GM19455 (cell line): Measurements from ENCODE around the gene CXCR6.

Experiments
- ATAC-seq: cut with Tn5 transposase; IDR thresholded peaks from one replicate; pipeline ENCODE4 v1.9.1; 2021; ENCODE audit not compliant: unreplicated experiment

CXCR6 gene

GRCh38 chr3:45943207-45943846 lies at the start of gene CXCR6:
TSS of gene CXCR6 (plus strand) at chr3:45943464. CDS start at chr3:45946482, 3,018 bp downstream.
- ATAC-seq = no peak

DNA sequence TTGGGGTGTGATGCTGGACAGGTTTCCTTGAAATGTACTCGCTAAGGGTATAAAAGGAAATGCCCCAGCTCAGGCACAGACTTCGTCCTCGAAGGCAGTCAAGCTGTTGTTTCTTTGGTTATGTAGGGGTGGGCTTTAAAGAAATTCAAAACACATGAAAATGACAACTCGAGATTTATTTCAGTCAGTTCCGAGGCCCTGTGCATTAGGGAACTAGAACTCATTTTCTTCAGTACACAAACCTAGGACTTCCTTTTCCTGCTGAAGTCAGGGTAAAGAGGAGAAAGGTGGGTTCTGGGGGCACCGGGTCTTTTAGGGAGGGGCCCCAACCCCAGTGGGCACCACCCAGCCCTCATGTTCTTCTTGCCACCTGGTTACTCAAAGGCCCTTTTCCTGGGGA lies 49.2 kb upstream of the CXCR6 start:
- no peak for ATAC-seq

DNA sequence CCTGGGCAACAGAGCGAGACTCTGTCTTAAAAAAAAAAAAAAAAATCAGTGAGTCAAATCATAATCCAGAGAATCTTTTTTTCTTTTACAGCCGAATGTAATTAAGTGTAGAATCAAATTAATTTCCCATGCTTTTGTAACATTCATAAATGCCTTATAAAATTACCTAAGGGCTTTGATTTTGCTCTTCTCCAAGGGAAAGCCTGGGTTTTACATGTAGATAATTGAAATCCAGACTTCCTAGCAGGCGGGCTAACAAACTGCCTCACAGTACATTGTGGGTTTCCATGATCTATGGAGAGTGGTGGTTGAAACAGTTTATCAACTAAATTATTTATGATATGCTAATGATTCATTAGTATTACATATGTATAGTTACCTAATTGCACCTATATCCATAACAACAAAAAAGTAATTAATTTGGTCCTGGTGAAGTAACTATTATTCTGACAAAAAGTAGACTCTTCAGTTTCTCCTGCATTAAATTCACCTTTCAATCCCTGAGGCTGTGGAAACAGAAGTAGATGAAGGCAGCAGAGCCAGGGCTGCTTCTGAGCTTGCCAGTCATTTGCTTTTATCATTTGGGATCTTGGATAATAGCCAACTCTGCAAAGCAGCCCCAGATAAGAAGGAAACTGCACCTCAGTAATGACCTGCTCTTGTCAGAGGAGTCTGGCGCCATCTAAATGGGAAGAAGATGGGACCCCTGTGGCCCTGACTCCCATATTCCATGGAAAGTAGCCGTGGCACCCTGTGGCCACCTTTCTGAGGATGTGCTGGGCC lies 47.4 kb upstream of the CXCR6 start:
- ATAC-seq = no peak

GRCh38 chr3:45896956-45897355 lies 46.3 kb upstream of the CXCR6 start:
- no peak for ATAC-seq

DNA sequence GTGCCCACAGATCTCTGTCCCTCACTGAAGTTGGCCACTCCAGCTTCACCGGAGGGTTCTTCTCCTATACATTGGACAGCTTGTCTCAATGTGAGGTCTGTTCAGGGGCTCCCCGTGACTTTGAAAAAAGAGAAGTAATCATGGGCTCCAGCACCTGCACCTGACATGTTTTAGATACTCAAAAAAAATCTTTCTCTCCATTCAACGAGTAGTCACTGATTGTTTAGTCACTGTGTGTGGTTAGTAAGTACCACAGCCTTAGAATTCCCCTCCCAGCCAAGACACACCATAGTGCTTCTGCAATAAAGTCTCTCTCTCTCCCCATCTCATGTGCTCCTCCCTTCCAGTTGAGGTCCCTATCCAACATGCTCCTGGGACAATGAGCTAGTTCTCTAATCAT lies 38.3 kb upstream of the CXCR6 start:
- no peak for ATAC-seq

DNA sequence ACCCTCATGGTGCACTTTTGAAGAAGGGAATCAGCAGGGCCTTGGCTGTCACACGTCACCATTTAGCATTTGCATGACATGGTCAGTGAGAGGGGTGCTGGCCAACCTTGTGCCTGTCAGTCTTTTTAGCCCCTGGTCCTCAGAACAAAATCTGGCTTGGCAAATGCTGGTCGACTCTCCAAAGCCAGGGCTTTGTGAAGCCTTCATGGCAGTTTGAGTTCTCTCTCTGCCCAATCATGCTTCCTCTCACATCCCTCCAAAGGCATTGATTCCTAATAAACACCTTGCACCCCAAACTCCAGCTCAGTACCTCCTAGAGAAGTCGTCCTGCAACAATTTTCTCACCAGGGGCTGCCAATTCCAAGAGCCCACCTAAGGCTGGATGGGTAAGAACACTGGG lies 37.5 kb upstream of the CXCR6 start:
- no peak for ATAC-seq

GRCh38 chr3:45906681-45907407 lies 36.4 kb upstream of the CXCR6 start:
- no peak for ATAC-seq

DNA sequence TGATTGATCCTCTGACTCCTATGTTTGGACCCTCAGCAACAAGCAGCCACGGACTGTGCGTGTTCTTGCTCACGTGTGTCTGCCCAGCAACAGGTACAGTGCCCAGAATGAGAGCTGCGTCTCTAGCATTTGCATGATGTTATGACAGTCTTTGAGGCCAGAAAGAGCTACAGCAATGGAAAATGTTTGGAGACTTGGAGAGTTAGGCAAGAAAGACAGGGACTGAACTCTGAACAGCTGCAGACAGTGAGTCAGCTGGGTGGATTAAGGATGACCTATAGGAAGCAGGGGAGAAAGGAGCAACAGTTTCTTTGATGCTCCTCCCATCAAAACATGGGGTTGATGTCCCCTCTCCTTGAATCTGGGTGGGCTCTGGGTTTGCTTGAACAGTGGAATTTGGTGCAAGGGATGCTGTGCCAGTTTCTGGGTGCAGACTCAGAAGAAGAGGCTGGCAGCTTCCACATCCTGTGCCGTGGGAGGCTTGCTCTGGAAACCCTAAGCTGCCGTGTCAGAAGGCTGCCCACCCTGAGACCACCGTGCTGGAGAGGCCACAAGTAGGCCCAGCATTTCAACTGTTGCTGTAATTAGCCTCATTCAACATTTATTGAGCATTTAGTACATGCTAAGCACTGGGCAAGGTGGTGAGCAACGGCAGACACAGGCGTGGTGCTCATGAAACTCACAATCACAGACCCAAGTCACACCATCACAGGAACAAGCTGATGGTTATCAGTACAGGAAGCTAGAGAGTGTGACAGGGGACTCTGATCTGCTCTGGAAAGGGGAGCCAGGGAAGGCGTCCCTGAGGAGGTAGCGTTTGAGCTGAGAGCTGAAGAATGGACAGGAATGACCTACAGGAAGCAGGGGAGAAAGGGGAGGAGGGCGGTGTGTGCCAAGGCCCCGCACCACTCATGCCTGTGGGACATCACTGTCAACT lies 35.2 kb upstream of the CXCR6 start:
- no peak for ATAC-seq

GRCh38 chr3:45908761-45909160 lies 34.5 kb upstream of the CXCR6 start:
- ATAC-seq = no peak

DNA sequence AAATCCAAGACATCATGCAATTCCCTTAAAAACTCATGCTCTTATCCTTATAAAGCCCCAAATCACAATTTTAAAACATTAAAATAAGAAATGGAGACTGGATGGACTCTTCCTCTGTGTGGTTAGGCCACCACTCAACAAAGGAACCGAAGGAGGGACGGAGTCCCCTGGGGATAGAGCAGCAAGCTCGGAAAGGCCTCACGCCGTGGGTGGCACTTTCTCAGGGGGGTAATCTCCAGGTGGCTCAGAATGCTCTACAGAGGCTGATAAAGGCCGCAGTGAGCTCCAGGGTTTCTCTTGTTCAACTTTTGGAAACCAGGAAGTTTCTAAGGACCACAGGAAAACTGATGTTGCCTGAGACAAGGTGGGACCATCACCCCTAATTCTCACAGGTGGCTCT lies 33.7 kb upstream of the CXCR6 start:
- ATAC-seq = no peak

DNA sequence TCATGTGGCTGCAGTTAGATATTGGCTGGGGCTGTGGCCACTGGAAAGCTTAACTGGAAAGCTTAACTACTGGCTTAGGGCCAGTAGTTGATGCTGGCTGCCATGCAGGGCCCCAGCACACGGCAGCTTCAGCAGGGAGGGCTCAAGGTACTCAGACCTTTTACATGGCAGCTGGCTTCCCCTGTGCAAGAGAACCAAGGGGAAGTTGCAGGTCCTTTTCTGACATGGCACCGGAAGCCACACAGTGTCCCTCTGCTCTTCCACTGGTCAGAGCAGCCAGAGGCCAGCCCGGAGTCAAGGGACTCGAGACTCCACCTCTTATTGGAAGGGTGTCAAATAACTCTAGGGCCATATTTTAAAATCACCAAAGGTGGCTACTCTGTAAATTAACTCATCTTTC lies 32.4 kb upstream of the CXCR6 start:
- no peak for ATAC-seq

- ATAC-seq = no peak
Observed at GRCh38 chr3:45911511-45912226, 31.6 kb upstream of the CXCR6 start.

DNA sequence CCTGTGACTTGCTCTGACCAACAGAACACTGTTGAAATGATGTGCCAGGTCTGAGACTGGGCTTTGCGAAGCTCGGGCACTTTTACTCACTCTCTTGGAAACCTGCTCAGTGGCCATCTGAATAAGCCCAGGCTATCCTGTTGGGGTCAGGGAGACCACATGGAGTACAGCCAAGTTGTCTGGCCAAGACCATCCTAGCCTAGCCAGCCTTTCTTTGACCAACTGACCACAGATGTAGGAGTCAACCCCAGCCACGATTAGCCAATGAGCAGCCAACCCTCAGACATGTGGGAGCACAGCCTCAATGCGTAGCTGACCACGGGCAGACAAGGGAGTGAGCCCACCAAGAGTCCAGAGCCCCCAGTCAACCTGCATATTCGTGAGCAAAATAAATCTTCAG lies 30.8 kb upstream of the CXCR6 start:
- ATAC-seq = no peak

GRCh38 chr3:45914362-45915058 lies 28.8 kb upstream of the CXCR6 start:
- ATAC-seq = no peak

- no peak for ATAC-seq
Observed at GRCh38 chr3:45915059-45915439, 28.2 kb upstream of the CXCR6 start.

GRCh38 chr3:45915518-45916231 lies 27.6 kb upstream of the CXCR6 start:
- ATAC-seq = peak; percentile 89

- ATAC-seq = no peak
Observed at GRCh38 chr3:45917146-45917898, 25.9 kb upstream of the CXCR6 start.
